ENCODE measurements around the gene RPL32. TPM values are rescaled to one million over a fixed set of nuclear protein-coding genes. Genes with fewer than 3 reads are reported as not detected.

Gene RPL32
- total and polyA plus RNA-seq, 9 of the 15 experiments (the other 6 are each of a cell fraction or from before 2014, with no cell fraction given) = 2,738 to 6,200 (median 4,286) TPM

DNA sequence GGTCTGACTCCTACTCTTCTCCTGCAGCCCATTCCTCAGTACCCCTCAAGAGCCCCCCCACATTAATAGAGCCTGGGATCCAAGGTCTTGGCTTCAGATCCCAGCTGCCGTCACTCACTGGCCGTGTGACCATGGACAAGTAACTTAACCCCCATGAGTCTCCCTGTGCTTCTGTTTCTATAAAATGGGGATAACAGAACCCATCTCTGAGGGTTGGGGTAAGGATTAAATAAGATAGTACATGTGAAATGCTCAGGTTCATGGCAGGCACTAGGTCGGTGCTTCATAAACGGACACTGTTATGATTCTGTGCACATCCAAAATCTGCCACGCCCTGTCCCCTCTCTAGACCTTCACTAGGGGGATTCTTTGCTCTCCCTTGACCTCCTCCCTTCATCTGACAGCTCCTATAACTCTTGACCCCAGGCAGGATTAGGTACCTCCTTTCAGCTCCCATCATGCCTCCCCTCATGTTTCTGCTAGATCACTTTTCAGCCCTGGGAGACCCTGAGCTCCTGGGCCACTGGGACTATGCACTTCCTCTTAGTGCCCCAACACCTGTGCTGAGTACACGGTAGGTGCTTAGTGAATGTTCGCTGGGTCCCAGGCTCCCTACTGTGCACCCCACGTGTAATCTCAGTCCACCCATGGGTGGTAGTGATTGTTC is 43.3 kb downstream of the RPL32 start (continued):
- TF ChIP-seq BCL6 (CRISPR knock-in tag; IDR thresholded peaks at IDR 0.05) (no peak), KLF13 (tag; IDR thresholded peaks at IDR 0.05; ENCODE audit: borderline replicate concordance, low read depth) (no peak), KDM1A (IDR thresholded peaks at IDR 0.05) (0 out of 4 replicates have a peak, but pooled peaks of 1 of the 2 experiments have one; percentile 29), DDX20 (tag; IDR thresholded peaks at IDR 0.05; ENCODE audit: low read depth) (no peak), CEBPB (tag; IDR thresholded peaks at IDR 0.05) (no peak), YY1 (IDR thresholded peaks at IDR 0.05; ENCODE audit: borderline replicate concordance in 1 of 3, control insufficient read depth in 1 of 3, extremely low read depth in 1 of 3, insufficient read depth in 3 of 3, insufficient read length in 1 of 3, insufficient replicate concordance in 2 of 3, low read depth in 1 of 3, low read length in 2 of 3) (no peak), HMG20B (CRISPR knock-in tag; IDR thresholded peaks at IDR 0.05) (no peak), NFE2L1 (tag; IDR thresholded peaks at IDR 0.05; ENCODE audit: borderline replicate concordance, low read depth) (no peak), ZNF253 (CRISPR knock-in tag; conservative IDR thresholded peaks at IDR 0.05) (no peak), SPI1 (IDR thresholded peaks at IDR 0.05; ENCODE audit: borderline replicate concordance, low read depth, low read length) (peak; percentile 81), MTA2 (IDR thresholded peaks at IDR 0.05; ENCODE audit: low read depth) (no peak)
- TF ChIP-seq, protein P1, sequence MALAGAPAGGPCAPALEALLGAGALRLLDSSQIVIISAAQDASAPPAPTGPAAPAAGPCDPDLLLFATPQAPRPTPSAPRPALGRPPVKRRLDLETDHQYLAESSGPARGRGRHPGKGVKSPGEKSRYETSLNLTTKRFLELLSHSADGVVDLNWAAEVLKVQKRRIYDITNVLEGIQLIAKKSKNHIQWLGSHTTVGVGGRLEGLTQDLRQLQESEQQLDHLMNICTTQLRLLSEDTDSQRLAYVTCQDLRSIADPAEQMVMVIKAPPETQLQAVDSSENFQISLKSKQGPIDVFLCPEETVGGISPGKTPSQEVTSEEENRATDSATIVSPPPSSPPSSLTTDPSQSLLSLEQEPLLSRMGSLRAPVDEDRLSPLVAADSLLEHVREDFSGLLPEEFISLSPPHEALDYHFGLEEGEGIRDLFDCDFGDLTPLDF (CRISPR knock-in tag; IDR thresholded peaks at IDR 0.05) = no peak
